Esophagus muscularis mucosa (tissue), 3 donors: ENCODE results near the gene TBC1D16.

ENCODE experiments used
- CTCF ChIP-seq, 3 experiments: fragments of 200-600 bp in 2 of 3; fragments of 450-650 bp in 1 of 3; sonication (generic) in 2 of 3; IDR thresholded peaks; one replicate each; pipeline ENCODE4 v1.5.1; 2017 to 2019; ENCODE audit warnings: antibody characterized with exemption in 3 of 3, mild to moderate bottlenecking in 2 of 3, moderate library complexity in 1 of 3
- POLR2AphosphoS5 ChIP-seq, 2 donors: sonication (generic); formaldehyde crosslinking; IDR thresholded peaks; one replicate each; pipeline ENCODE4 v1.6.1; 2017; ENCODE audit warnings: antibody characterized with exemption in 2 of 2

DNA sequence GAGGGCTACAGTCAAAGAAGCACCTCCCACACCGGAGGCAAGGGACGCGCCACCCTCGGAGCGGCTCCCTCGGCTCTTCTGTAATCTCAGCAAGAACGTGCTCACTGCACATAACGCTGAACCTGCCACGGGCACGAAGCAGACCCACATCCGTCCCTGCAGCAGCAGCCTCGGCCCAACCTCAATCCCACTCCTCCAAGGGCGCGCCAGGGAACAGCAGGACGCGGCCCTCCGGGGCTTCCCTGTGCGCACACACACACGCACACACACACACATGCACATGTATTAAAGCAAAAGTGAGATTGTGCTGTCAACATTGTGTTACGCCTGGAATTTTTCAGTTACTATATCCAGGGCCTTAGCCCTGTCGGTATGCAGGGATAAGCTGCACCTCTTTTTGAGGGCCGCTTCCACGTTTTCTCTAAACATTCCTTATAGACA lies 54.0 kb downstream of the TBC1D16 start:
- TF ChIP-seq CTCF (IDR thresholded peaks at IDR 0.05) (no peak), POLR2AphosphoS5 (IDR thresholded peaks at IDR 0.05) (no peak)
